ENCODE results near the gene SUMF2. TPM values are rescaled to one million over a fixed set of nuclear protein-coding genes. Genes with fewer than 3 reads are reported as not detected.
"Not testable (repeated sequence)": the region's sequence is repeated elsewhere in the genome, so short reads cannot be mapped to it uniquely, and the experiment has no call there.

SUMF2 gene
- total and polyA plus RNA-seq, 2 experiments from 2014 or later, result 32.9 to 45.7 TPM

DNA sequence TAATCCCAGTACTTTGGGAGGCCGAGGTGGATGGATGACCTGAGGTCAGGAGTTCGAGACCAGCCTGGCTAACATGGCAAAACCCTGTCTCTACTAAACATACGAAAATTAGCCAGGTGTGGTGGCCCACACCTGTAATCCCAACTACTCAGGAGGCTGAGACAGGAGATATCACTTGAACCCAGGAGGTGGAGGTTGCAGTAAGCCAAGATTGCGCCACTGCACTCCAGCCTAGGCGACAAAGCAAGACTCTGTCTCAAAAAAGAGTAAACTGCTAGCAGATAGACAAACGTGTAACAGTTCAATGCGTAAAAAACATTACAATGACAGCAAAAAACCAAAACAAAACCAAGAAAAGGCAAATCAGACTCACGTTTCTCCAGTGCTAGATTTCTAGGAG lies 32.5 kb upstream of the SUMF2 start:
- H3K4me3 Mint-ChIP-seq, result peak overlapping the region; percentile 93
- ATAC-seq; H3K27me3 ChIP-seq (ENCODE audit: insufficient read depth); H3K27ac Mint-ChIP-seq; H3K4me1 Mint-ChIP-seq; H3K36me3 ChIP-seq (ENCODE audit: insufficient read depth); H4K20me1 ChIP-seq (replicated peaks; ENCODE audit: insufficient read depth); H3F3A ChIP-seq (replicated peaks; ENCODE audit: low read depth); H2AFZ ChIP-seq; H3K4me2 ChIP-seq; H3K9me2 ChIP-seq (ENCODE audit: insufficient read depth); DNase-seq (ENCODE audit: low spot score); H3K9me3 Mint-ChIP-seq; H3K27me3 Mint-ChIP-seq (ENCODE audit: insufficient read depth, low read depth, poor library complexity); H3K27ac ChIP-seq (ENCODE audit: low read depth): not testable (repeated sequence)
- peaks cover 13% of the 10 kb centered on the region for H3K4me1 ChIP-seq (ENCODE audit: insufficient read depth)
- peaks cover 65% of the 10 kb centered on the region for H3K36me3 Mint-ChIP-seq (ENCODE audit: low read depth)
- peaks cover 55% of the 10 kb centered on the region for H3K79me2 ChIP-seq (replicated peaks; ENCODE audit: insufficient read depth)
- H3K4me3 ChIP-seq, result peak overlapping the region; percentile 87; the same call in 1 of the 2 replicates

DNA sequence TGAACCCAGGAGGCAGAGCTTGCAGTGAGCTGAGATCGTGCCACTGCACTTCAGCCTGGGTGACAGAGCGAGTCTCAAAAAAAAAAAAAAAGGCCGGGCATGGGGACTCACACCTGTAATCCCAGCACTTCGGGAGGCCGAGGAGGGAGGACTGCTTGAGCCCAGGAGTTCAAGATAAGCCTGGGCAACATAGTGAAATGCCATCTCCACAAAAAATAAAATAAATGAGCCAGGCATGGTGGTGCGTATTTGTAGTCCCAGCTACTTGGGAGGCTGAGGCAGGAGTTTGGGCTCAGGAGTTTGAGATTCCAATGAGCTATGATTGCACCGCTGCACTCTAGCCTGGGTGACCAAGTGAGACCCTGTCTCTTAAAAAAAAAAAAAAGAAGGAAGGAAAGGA lies 31.5 kb upstream of the SUMF2 start:
- not testable (repeated sequence) for H3K9me3 Mint-ChIP-seq; H3K27me3 ChIP-seq (ENCODE audit: insufficient read depth); H3K27ac Mint-ChIP-seq; DNase-seq (ENCODE audit: low spot score); H4K20me1 ChIP-seq (replicated peaks; ENCODE audit: insufficient read depth); H2AFZ ChIP-seq; H3F3A ChIP-seq (replicated peaks; ENCODE audit: low read depth); H3K27ac ChIP-seq (ENCODE audit: low read depth); ATAC-seq; H3K36me3 ChIP-seq (ENCODE audit: insufficient read depth); H3K4me1 Mint-ChIP-seq; H3K27me3 Mint-ChIP-seq (ENCODE audit: insufficient read depth, low read depth, poor library complexity); H3K9me2 ChIP-seq (ENCODE audit: insufficient read depth)
- H3K4me1 ChIP-seq (ENCODE audit: insufficient read depth), result peaks cover 13% of the 10 kb centered on the region
- peak overlapping the region; percentile 87 for H3K4me3 ChIP-seq
- H3K4me2 ChIP-seq, result peak overlapping the region; percentile 85
- H3K4me3 Mint-ChIP-seq, result peak overlapping the region; percentile 93
- peaks cover 48% of the 10 kb centered on the region for H3K79me2 ChIP-seq (replicated peaks; ENCODE audit: insufficient read depth)
- peaks cover 55% of the 10 kb centered on the region for H3K36me3 Mint-ChIP-seq (ENCODE audit: low read depth)

DNA sequence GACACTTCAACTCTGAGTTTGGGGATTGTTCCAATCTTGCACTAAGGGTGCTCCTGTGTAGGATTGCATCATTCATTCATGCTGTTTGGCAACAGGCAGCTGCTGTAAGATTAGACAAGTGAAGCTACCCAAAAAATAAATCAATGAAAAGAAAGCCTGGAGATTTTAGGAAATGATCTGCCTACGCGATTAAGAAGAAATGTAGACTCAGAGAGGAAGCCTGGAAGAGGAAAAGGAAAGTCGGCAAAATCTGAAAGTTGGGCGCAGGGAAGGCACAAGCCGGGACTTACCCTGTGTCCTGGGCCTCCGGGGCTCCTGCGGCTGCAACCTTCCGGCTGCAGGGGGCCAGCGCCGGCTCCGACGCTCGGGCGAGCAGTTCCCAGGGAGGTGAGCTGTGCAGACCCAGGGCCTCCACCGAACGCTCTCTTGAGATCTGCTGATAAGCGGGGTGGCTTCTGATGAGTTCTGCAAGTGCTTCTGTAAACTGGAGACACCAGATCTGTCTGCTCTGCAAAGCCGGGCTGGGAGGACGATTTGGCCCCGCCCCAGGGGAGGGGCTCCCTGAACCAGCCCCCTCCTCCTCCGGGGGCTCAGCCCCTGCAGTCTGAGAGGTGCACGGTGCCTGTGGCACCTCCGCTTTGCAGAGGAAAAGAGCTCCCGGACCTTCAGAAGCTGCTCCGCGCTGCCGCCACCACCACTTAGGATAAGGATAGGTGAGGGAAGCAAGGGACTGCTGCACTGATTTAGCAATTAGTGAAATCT lies 30.2 kb upstream of the SUMF2 start:
- no peaks in the 10 kb centered on the region for H3K9me2 ChIP-seq (ENCODE audit: insufficient read depth)
- DNase-seq (ENCODE audit: low spot score) (peak; percentile 92), ATAC-seq (peak; percentile 98)
- H3K27ac Mint-ChIP-seq, result peak overlapping the region; percentile 98
- TF ChIP-seq, protein P1, sequence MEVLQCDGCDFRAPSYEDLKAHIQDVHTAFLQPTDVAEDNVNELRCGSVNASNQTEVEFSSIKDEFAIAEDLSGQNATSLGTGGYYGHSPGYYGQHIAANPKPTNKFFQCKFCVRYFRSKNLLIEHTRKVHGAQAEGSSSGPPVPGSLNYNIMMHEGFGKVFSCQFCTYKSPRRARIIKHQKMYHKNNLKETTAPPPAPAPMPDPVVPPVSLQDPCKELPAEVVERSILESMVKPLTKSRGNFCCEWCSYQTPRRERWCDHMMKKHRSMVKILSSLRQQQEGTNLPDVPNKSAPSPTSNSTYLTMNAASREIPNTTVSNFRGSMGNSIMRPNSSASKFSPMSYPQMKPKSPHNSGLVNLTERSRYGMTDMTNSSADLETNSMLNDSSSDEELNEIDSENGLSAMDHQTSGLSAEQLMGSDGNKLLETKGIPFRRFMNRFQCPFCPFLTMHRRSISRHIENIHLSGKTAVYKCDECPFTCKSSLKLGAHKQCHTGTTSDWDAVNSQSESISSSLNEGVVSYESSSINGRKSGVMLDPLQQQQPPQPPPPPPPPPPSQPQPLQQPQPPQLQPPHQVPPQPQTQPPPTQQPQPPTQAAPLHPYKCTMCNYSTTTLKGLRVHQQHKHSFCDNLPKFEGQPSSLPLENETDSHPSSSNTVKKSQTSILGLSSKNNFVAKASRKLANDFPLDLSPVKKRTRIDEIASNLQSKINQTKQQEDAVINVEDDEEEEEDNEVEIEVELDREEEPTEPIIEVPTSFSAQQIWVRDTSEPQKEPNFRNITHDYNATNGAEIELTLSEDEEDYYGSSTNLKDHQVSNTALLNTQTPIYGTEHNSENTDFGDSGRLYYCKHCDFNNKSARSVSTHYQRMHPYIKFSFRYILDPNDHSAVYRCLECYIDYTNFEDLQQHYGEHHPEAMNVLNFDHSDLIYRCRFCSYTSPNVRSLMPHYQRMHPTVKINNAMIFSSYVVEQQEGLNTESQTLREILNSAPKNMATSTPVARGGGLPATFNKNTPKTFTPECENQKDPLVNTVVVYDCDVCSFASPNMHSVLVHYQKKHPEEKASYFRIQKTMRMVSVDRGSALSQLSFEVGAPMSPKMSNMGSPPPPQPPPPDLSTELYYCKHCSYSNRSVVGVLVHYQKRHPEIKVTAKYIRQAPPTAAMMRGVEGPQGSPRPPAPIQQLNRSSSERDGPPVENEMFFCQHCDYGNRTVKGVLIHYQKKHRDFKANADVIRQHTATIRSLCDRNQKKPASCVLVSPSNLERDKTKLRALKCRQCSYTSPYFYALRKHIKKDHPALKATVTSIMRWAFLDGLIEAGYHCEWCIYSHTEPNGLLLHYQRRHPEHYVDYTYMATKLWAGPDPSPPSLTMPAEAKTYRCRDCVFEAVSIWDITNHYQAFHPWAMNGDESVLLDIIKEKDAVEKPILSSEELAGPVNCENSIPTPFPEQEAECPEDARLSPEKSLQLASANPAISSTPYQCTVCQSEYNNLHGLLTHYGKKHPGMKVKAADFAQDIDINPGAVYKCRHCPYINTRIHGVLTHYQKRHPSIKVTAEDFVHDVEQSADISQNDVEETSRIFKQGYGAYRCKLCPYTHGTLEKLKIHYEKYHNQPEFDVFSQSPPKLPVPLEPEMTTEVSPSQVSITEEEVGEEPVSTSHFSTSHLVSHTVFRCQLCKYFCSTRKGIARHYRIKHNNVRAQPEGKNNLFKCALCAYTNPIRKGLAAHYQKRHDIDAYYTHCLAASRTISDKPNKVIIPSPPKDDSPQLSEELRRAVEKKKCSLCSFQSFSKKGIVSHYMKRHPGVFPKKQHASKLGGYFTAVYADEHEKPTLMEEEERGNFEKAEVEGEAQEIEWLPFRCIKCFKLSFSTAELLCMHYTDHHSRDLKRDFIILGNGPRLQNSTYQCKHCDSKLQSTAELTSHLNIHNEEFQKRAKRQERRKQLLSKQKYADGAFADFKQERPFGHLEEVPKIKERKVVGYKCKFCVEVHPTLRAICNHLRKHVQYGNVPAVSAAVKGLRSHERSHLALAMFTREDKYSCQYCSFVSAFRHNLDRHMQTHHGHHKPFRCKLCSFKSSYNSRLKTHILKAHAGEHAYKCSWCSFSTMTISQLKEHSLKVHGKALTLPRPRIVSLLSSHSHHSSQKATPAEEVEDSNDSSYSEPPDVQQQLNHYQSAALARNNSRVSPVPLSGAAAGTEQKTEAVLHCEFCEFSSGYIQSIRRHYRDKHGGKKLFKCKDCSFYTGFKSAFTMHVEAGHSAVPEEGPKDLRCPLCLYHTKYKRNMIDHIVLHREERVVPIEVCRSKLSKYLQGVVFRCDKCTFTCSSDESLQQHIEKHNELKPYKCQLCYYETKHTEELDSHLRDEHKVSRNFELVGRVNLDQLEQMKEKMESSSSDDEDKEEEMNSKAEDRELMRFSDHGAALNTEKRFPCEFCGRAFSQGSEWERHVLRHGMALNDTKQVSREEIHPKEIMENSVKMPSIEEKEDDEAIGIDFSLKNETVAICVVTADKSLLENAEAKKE (CRISPR knock-in tag; IDR thresholded peaks at IDR 0.05), result 0 out of 2 replicates have a peak, but pooled peaks have one; percentile 5
- TF ChIP-seq STAT1 (IDR thresholded peaks at IDR 0.05; ENCODE audit: unreplicated experiment) (no peak), POLR2AphosphoS5 (IDR thresholded peaks at IDR 0.05; ENCODE audit: low read depth) (peak; percentile 87)
- peaks cover 3% of the 10 kb centered on the region; the same call in 2 of the 3 replicates for H3K9me3 Mint-ChIP-seq
- H3K36me3 Mint-ChIP-seq (ENCODE audit: low read depth), result peaks cover 42% of the 10 kb centered on the region
- peak overlapping the region; percentile 87 for H3K4me3 ChIP-seq
- H3K79me2 ChIP-seq (replicated peaks; ENCODE audit: insufficient read depth), result peaks cover 39% of the 10 kb centered on the region
- H2AFZ ChIP-seq, result peak overlapping the region; percentile 88; the same call in 1 of the 2 replicates
- peak overlapping the region; percentile 94 for H3K27ac ChIP-seq (ENCODE audit: low read depth)
- H3K36me3 ChIP-seq (ENCODE audit: insufficient read depth), result 0 out of 2 replicates have a peak, but pooled peaks cover 8% of the 10 kb centered on the region
- peaks cover 10% of the 10 kb centered on the region for H3K4me1 Mint-ChIP-seq
- H3K4me2 ChIP-seq, result peak overlapping the region; percentile 85
- H3K4me1 ChIP-seq (ENCODE audit: insufficient read depth), result peaks cover 13% of the 10 kb centered on the region
- H3F3A ChIP-seq (replicated peaks; ENCODE audit: low read depth), result no peaks in the 10 kb centered on the region
- peak overlapping the region; percentile 93 for H3K4me3 Mint-ChIP-seq
- H4K20me1 ChIP-seq (replicated peaks; ENCODE audit: insufficient read depth), result peaks cover 4% of the 10 kb centered on the region; the same call in 1 of the 2 replicates
- no peaks in the 10 kb centered on the region for H3K27me3 ChIP-seq (ENCODE audit: insufficient read depth)
- H3K27me3 Mint-ChIP-seq (ENCODE audit: insufficient read depth, low read depth, poor library complexity), result peaks cover 4% of the 10 kb centered on the region

All from GM23338 (cell line).